ENCODE data around the gene HIPK4. TPM values are rescaled to one million over a fixed set of nuclear protein-coding genes. Genes with fewer than 3 reads are reported as not detected.
A peak's percentile ranks its signal among the peaks of the same experiment; 100 is the strongest.

HIPK4 gene
- polyA plus RNA-seq, 2 of the 4 experiments (the other 2 are of a cell fraction): 0.18 to 0.25 TPM

- TF ChIP-seq NR3C1 (IDR thresholded peaks at IDR 0.05): no peak
- no peak for TF ChIP-seq BCL3 (IDR thresholded peaks at IDR 0.05)
- no peak for TF ChIP-seq HOXA7 (CRISPR knock-in tag; IDR thresholded peaks at IDR 0.05)
- TF ChIP-seq ZNF302 (CRISPR knock-in tag; IDR thresholded peaks at IDR 0.05): no peak
- TF ChIP-seq FOXS1 (CRISPR knock-in tag; IDR thresholded peaks at IDR 0.05): no peak
- FAIRE-seq (no peak), DNase-seq (ENCODE audit: low read depth in 1 of 2, low spot score in 1 of 2) (no peak), ATAC-seq (no peak)
- Histone ChIP-seq H3K4me3 (no peak overlapping the region), H3K4me2 (no peak overlapping the region), H3K9me3 (no peaks in the 10 kb centered on the region), H3K4me1 (no peaks in the 10 kb centered on the region), H3K27ac (no peak overlapping the region)
- ChIA-PET POLR2A (interaction anchor here (0.7 kb wide), 1 partner anchor 37 kb away, joined by 3 read pairs; no protein-coding TSS in a partner anchor), CTCF (interaction anchor here (1.1 to 7.9 kb wide), 5 partner anchors 8 to 169 kb away, joined by 3 to 45 read pairs (median 4); no protein-coding TSS in a partner anchor)
- 86% methylated on average over 6 of the region's 6 CpGs for WGBS (ENCODE audit: missing lambda C conversion rate)
Measured at GRCh38 chr19:40332669-40333068, 57.3 kb downstream of the HIPK4 start.

- WGBS (ENCODE audit: missing lambda C conversion rate): 90% methylated on average over 5 of the region's 5 CpGs
- POLR2A ChIA-PET: interaction anchor here (0.8 kb wide), 1 partner anchor 17 kb away, joined by 5 read pairs; the partner anchor contains the start of genes C19orf47 and PLD3
- Histone ChIP-seq H3K4me2 (no peak overlapping the region), H3K27ac (no peak overlapping the region), H3K4me1 (no peaks in the 10 kb centered on the region), H3K4me3 (no peak overlapping the region), H3K9me3 (no peaks in the 10 kb centered on the region)
- DNase-seq (ENCODE audit: low read depth in 1 of 2, low spot score in 1 of 2) (no peak), ATAC-seq (no peak), FAIRE-seq (peak; percentile 54)
- TF ChIP-seq ZC3H11A (IDR thresholded peaks at IDR 0.05) (no peak), EHF (CRISPR knock-in tag; IDR thresholded peaks at IDR 0.05) (no peak), RCOR1 (IDR thresholded peaks at IDR 0.05; ENCODE audit: low read depth, low read length) (no peak), KDM1A (IDR thresholded peaks at IDR 0.05; ENCODE audit: low read depth) (no peak), REST (IDR thresholded peaks at IDR 0.05) (no peak), TP53 (CRISPR knock-in tag; IDR thresholded peaks at IDR 0.05) (no peak), BCL3 (IDR thresholded peaks at IDR 0.05) (no peak), PBX3 (IDR thresholded peaks at IDR 0.05) (no peak), JUNB (IDR thresholded peaks at IDR 0.05) (no peak), POLR2AphosphoS2 (conservative IDR thresholded peaks at IDR 0.05; ENCODE audit: low read length) (no peak), SMC3 (IDR thresholded peaks at IDR 0.05) (no peak), EP300 (IDR thresholded peaks at IDR 0.05) (no peak), ELK1 (IDR thresholded peaks at IDR 0.05; ENCODE audit: low read depth, low read length) (no peak), ESRRA (IDR thresholded peaks at IDR 0.05; ENCODE audit: borderline replicate concordance, low read length) (no peak), BHLHE40 (IDR thresholded peaks at IDR 0.05; ENCODE audit: low read depth, low read length) (no peak), HOXB13 (CRISPR knock-in tag; IDR thresholded peaks at IDR 0.05; ENCODE audit: low read depth) (no peak), RFX5 (IDR thresholded peaks at IDR 0.05) (no peak), USF2 (IDR thresholded peaks at IDR 0.05) (no peak), CEBPB (IDR thresholded peaks at IDR 0.05) (no peak)
- CTCF ChIA-PET: interaction anchor here (0.6 to 7.9 kb wide), 9 partner anchors 10 to 303 kb away, joined by 3 to 42 read pairs (median 4); partner anchors contain the start of genes C19orf47 and PLD3
Measured at GRCh38 chr19:40331052-40331451, 58.9 kb downstream of the HIPK4 start.
